ENCODE results near the gene XYLT1. TPM values are rescaled to one million over a fixed set of nuclear protein-coding genes. Genes with fewer than 3 reads are reported as not detected.

The XYLT1 gene
- total and polyA plus RNA-seq, 10 of the 15 experiments (the other 5 are each of a cell fraction or from before 2014, with no cell fraction given): 0.88 to 14.8 (median 5.8) TPM

DNA sequence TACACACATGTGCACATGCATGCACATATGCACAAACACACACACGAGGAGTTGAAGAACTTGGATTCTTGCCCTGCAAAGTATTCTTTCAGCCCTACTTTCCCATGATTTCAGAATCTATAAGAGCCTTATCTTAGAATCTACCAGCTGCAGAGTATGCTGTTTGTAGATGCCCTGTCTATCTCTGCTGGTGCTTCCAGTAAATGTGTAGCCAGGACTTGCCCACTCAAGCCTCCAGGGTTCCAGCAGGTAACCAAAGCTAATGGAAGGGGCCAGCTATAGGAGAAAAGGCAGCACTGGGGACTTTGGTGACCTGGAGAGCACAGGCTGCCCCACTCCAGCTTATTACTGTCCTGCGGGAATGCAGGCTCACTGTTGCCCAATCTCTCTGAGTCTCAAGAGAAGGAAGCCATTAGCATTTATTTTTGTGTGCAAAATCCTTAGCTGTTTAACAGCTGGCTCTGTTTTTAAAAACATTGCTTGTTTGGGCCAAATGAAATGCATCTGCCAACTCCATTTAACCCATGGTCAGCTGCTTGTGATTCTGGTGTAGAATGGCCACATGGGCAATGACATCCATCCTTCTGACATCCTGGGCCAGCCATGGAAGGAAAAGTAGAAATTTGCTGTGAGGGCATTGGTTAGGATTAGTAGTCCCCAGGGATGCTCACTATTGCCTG is 28.6 kb upstream of the XYLT1 start:
- no peak for FAIRE-seq
- RAD21 ChIA-PET (ENCODE audit: unreplicated experiment): no interaction called here
- in situ Hi-C loops (cut with MboI) (no loop called here), intact Hi-C loops (cut with micrococcal nuclease; ENCODE audit: unreplicated experiment) (no loop called here)
- POLR2A ChIA-PET: no interaction called here
- DNase-seq (ENCODE audit: low read depth, low spot score): no peak
- Histone ChIP-seq H3K27me3 (replicated peaks in 1 of 2; ENCODE audit: control insufficient read depth in 2 of 2, insufficient read depth in 2 of 2, low read length in 1 of 2) (0 out of 4 replicates have a peak, but pooled peaks cover 0 to 2% of the 10 kb centered on the region in 2 experiments), H2AFZ (ENCODE audit: control insufficient read depth, low read depth, low read length) (no peak overlapping the region), H3K27ac (ENCODE audit: control insufficient read depth, insufficient read depth) (no peak overlapping the region), H3K9ac (ENCODE audit: control insufficient read depth, insufficient read depth, low read length) (no peak overlapping the region), H3K4me1 (ENCODE audit: control insufficient read depth, insufficient read depth, low read length) (no peaks in the 10 kb centered on the region), H3K9me3 (replicated peaks; ENCODE audit: control insufficient read depth, insufficient read depth, low read length) (no peaks in the 10 kb centered on the region), H3K4me2 (ENCODE audit: control insufficient read depth, insufficient read depth) (no peak overlapping the region), H3K4me3 (no peak overlapping the region), H3K36me3 (ENCODE audit: control insufficient read depth in 2 of 2, insufficient read depth in 2 of 2, low read length in 1 of 2) (no peaks in the 10 kb centered on the region), H4K20me1 (ENCODE audit: control insufficient read depth, insufficient read depth) (no peaks in the 10 kb centered on the region), H3K79me2 (ENCODE audit: control insufficient read depth, insufficient read depth, low read length) (no peaks in the 10 kb centered on the region)
- no TSS peak for BruUV-seq (replicated peaks)
- CTCF ChIA-PET: interaction anchor here (0.9 to 1.1 kb wide), 3 partner anchors 14 to 57 kb away, joined by 3 read pairs; no protein-coding TSS in a partner anchor
- 40% methylated on average over 2 of the region's 2 CpGs for WGBS (ENCODE audit: insufficient coverage, insufficient replicate concordance, low lambda C conversion rate, missing lambda C conversion rate)
- ATAC-seq: no peak
- SMC1A ChIA-PET (ENCODE audit: uncharacterized antibody, unreplicated experiment): interaction anchor here (1.0 kb wide), 1 partner anchor 34 kb away, joined by 3 read pairs; no protein-coding TSS in a partner anchor
- TF ChIP-seq ZSCAN29 (IDR thresholded peaks at IDR 0.05): no peak
- TF ChIP-seq SMC3 (IDR thresholded peaks at IDR 0.05; ENCODE audit: borderline replicate concordance, low read length): no peak
- TF ChIP-seq, protein P1, sequence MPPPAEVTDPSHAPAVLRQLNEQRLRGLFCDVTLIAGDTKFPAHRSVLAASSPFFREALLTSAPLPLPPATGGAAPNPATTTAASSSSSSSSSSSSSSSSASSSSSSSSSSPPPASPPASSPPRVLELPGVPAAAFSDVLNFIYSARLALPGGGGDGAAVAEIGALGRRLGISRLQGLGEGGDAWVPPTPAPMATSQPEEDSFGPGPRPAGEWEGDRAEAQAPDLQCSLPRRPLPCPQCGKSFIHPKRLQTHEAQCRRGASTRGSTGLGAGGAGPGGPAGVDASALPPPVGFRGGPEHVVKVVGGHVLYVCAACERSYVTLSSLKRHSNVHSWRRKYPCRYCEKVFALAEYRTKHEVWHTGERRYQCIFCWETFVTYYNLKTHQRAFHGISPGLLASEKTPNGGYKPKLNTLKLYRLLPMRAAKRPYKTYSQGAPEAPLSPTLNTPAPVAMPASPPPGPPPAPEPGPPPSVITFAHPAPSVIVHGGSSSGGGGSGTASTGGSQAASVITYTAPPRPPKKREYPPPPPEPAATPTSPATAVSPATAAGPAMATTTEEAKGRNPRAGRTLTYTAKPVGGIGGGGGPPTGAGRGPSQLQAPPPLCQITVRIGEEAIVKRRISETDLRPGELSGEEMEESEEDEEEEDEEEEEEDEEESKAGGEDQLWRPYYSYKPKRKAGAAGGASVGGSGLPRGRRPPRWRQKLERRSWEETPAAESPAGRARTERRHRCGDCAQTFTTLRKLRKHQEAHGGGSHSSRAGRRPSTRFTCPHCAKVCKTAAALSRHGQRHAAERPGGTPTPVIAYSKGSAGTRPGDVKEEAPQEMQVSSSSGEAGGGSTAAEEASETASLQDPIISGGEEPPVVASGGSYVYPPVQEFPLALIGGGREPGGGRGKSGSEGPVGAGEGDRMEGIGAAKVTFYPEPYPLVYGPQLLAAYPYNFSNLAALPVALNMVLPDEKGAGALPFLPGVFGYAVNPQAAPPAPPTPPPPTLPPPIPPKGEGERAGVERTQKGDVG (CRISPR knock-in tag; IDR thresholded peaks at IDR 0.05): no peak
- no peak for TF ChIP-seq NR2C1 (IDR thresholded peaks at IDR 0.05)
- TF ChIP-seq PAX8 (IDR thresholded peaks at IDR 0.05): no peak
- TF ChIP-seq, protein P2, sequence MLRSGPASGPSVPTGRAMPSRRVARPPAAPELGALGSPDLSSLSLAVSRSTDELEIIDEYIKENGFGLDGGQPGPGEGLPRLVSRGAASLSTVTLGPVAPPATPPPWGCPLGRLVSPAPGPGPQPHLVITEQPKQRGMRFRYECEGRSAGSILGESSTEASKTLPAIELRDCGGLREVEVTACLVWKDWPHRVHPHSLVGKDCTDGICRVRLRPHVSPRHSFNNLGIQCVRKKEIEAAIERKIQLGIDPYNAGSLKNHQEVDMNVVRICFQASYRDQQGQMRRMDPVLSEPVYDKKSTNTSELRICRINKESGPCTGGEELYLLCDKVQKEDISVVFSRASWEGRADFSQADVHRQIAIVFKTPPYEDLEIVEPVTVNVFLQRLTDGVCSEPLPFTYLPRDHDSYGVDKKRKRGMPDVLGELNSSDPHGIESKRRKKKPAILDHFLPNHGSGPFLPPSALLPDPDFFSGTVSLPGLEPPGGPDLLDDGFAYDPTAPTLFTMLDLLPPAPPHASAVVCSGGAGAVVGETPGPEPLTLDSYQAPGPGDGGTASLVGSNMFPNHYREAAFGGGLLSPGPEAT (IDR thresholded peaks at IDR 0.05; ENCODE audit: low read depth): no peak
- TF ChIP-seq, protein P3, sequence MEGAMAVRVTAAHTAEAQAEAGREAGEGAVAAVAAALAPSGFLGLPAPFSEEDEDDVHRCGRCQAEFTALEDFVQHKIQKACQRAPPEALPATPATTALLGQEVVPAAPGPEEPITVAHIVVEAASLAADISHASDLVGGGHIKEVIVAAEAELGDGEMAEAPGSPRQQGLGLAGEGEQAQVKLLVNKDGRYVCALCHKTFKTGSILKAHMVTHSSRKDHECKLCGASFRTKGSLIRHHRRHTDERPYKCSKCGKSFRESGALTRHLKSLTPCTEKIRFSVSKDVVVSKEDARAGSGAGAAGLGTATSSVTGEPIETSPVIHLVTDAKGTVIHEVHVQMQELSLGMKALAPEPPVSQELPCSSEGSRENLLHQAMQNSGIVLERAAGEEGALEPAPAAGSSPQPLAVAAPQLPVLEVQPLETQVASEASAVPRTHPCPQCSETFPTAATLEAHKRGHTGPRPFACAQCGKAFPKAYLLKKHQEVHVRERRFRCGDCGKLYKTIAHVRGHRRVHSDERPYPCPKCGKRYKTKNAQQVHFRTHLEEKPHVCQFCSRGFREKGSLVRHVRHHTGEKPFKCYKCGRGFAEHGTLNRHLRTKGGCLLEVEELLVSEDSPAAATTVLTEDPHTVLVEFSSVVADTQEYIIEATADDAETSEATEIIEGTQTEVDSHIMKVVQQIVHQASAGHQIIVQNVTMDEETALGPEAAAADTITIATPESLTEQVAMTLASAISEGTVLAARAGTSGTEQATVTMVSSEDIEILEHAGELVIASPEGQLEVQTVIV (IDR thresholded peaks at IDR 0.05; ENCODE audit: borderline replicate concordance, partially characterized antibody): no peak
- TF ChIP-seq HDGF (IDR thresholded peaks at IDR 0.05): no peak
- no peak for TF ChIP-seq CREB1 (IDR thresholded peaks at IDR 0.05; ENCODE audit: low read depth)
- TF ChIP-seq, protein P4, sequence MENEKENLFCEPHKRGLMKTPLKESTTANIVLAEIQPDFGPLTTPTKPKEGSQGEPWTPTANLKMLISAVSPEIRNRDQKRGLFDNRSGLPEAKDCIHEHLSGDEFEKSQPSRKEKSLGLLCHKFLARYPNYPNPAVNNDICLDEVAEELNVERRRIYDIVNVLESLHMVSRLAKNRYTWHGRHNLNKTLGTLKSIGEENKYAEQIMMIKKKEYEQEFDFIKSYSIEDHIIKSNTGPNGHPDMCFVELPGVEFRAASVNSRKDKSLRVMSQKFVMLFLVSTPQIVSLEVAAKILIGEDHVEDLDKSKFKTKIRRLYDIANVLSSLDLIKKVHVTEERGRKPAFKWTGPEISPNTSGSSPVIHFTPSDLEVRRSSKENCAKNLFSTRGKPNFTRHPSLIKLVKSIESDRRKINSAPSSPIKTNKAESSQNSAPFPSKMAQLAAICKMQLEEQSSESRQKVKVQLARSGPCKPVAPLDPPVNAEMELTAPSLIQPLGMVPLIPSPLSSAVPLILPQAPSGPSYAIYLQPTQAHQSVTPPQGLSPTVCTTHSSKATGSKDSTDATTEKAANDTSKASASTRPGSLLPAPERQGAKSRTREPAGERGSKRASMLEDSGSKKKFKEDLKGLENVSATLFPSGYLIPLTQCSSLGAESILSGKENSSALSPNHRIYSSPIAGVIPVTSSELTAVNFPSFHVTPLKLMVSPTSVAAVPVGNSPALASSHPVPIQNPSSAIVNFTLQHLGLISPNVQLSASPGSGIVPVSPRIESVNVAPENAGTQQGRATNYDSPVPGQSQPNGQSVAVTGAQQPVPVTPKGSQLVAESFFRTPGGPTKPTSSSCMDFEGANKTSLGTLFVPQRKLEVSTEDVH (IDR thresholded peaks at IDR 0.05; ENCODE audit: low read depth, partially characterized antibody): no peak
- no peak for TF ChIP-seq SREBF1 (IDR thresholded peaks at IDR 0.05; ENCODE audit: low read length)
- TF ChIP-seq, protein P5, sequence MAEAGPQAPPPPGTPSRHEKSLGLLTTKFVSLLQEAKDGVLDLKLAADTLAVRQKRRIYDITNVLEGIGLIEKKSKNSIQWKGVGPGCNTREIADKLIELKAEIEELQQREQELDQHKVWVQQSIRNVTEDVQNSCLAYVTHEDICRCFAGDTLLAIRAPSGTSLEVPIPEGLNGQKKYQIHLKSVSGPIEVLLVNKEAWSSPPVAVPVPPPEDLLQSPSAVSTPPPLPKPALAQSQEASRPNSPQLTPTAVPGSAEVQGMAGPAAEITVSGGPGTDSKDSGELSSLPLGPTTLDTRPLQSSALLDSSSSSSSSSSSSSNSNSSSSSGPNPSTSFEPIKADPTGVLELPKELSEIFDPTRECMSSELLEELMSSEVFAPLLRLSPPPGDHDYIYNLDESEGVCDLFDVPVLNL (IDR thresholded peaks at IDR 0.05; ENCODE audit: low read depth, low read length): no peak

All from GM12878 (cell line).